NCI-H345 (cell line): ENCODE results near the gene MYRIP.
"Not testable (repeated sequence)": the region's sequence is repeated elsewhere in the genome, so short reads cannot be mapped to it uniquely, and the experiment has no call there.

Source experiments
- DNase-seq: peaks from one replicate; lab custom pipeline; 2025; lab: John Stamatoyannopoulos, UW

Gene MYRIP

DNA sequence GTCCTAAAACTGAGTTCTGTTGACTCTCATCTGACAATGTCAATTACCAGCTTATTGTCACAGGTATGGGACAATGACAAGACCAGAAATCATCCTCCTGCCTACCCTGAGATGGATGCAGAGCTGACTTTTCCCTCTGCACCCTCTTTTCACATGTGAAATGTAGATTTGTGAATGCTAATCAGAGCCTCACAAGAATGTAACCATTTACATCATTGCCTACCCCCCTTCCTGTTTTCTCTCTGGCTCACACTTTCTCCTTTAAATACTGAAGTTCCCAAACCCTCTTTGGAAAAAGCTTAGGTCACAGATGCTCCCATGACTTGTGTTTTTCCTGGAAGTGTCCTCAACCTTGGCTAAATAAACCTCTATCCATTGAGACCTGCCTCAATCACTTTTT lies 228.2 kb downstream of the MYRIP start:
- no peak for DNase-seq

DNA sequence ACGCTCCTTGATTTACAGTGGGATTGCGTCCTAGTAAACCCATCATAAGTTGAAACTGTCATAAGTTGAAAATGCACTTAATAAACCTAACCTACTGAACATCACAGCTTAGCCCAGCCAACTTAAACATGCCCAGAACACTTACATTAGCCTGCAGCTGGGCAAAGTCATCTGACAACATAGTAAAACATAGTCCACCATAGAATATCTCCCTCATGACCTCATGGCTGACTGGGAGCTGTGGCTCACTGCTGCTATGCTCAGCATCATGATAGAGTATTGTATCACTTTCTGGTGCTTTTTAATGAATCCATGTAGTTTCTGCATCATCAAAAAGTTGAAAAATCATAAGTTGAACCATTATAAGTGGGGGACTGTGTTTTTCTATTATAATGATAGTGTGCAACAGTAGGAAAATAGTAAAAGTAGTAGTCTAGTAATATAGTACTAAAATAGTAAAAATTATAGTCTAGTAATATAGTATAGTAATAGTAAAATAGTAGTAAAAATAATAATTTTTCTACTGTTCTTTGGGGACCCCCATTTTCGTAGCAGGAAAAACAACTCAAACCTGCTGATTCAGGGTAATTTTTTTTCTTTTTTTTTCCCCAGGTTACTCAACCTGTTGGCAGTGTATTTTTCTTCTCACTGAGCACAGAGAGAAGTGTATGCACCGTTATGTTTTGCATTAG lies 233.5 kb downstream of the MYRIP start:
- DNase-seq = no peak

DNA sequence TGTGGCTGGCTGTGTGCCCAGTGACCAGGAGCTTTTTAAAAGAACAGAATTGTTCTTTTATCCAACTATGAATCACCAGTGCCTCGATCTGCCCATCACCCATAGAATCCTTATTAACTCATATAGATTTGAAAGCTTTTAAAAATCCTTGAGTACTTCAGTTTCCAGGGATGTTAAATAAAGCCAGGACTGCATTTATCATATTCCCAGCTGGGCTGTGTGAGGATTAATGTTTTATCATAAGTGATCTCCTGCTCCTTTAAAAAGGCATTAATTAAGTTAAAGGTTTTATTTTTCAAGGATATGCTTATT lies 234.0 kb downstream of the MYRIP start:
- DNase-seq = peak; percentile 29

- no peak for DNase-seq
Measured at GRCh38 chr3:40044487-40044886, 235.1 kb downstream of the MYRIP start.

DNA sequence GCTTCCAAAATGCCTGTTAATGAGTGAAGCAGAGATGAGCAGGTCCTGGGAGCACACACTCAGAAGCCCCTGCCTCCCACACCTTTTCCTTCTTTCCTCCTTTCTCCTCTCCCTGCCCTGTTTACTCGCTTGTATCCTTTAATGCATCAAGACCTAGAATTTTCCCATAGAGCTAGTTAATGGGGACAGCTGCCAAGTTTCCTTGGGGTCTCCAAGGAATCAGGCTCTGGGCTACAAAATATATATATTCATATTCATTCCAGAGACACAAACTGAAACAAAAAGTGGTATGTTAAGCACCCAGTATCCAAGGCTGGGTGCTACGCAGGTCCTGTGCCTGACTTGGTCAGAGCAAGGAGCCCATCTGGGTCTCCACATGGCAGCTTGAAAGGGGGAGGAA lies 235.6 kb downstream of the MYRIP start:
- DNase-seq = no peak

DNA sequence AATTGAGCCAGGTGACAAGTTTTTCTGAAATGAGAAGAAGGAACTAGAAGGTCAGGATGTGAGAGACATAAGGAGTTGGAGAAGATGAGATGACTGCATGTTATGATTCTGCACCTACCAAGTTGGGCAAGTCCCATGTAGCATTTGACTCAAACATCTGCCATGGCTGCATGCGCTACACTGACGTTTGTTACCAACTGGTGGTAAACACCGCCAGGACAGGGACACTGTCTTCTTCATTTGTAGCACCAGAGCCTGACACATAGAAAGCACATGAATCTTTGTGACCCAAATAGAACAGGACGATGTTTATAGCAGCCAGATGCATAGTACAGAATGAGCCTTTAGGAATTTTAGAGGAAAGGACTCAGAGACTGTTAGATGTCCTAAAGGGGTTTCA lies 236.7 kb downstream of the MYRIP start:
- DNase-seq = no peak

DNA sequence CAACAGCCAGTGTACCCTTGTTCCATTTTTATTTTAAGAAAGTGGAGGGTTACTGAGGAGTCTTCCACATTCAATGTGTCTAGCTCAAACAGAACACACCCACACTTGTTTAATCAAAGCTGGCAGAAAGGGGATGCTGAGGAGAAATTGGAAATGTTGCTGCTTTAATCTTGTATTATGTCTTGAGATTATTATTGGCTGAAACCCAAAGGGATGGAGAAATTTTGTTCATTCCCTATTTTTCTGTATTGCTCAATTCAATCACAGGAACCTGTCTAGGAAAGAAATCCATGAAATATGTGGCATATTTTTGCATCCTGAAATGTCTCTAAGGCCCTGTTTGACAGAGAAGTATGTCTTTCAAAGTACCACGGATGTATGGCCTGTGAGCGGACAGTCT lies 238.0 kb downstream of the MYRIP start:
- no peak for DNase-seq

DNA sequence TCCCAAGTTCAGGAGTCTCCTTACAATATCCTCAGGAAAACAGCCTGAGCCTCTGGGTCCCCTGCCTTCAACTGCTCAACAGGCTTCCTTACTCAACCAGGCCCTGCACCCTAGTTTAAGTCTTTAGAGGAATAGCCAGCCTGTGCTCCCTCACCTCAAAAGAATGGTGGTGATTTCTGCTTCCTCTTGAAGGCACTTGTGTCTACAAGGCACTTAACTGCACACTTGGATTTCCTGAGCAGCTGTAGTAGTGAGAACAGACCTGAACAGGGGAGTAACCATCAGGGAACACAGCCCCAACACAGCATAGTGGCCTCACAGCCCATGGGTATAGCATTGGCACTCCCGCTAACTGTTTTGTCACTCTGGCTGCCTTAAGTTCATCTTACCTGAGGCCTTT lies 244.3 kb downstream of the MYRIP start:
- DNase-seq = no peak

DNA sequence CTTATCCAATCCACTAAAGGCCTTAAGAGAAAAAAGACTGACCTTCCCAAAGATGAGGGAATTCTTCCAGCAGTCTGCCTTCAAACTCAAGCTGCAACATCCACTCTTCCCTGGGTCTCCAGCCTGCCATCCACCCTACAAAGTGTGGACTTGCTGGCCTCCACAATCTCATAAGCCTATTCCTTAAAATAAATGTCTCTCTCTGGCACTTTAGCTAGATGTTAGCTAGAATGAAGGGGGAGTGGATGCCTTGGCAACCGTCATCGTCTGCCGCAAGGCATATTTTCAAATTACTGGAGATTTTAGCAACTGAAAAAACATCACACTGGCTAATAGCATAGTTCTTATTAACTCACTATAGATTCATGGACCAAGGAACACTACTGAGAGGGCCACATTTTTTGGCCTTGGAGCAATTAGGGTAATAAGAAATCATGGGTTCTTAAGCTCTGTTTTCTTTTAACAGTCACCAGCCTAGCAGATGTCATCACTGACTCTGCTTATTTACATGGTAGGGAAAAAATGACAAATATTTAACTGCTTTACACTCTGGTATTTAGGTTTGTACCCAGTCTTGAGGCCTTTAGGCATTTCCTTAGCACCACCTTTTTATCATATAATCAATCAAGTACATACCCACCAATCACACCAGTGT lies 245.3 kb downstream of the MYRIP start:
- no peak for DNase-seq

GRCh38 chr3:40055361-40055760 lies 246.0 kb downstream of the MYRIP start:
- DNase-seq = no peak

GRCh38 chr3:40055956-40056355 lies 246.5 kb downstream of the MYRIP start:
- DNase-seq = no peak

GRCh38 chr3:40057077-40057476 lies 247.7 kb downstream of the MYRIP start:
- DNase-seq = no peak

GRCh38 chr3:40057786-40058185 lies 248.4 kb downstream of the MYRIP start:
- DNase-seq = no peak

- DNase-seq = peak; percentile 74
Measured at GRCh38 chr3:40068636-40069035, 259.2 kb downstream of the MYRIP start.

DNA sequence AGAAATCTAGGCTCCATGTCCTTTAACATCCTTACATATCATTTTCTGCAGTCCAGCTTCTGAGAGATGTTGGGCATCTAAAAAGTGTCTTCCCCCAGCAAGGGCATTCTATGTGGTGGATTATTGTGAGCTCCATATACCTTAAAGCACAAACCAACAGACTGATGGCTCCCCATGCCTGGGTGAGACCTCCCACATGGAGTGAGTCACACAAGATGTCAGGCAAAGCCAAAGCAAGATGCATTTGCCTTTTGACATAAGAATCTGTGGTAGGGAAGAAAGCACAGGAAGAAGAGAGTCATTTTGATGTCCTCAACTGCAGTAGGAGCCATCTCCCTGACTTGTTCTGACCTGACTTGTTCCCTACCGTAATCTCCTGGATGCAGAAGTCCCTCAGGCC lies 261.4 kb downstream of the MYRIP start:
- no peak for DNase-seq

DNA sequence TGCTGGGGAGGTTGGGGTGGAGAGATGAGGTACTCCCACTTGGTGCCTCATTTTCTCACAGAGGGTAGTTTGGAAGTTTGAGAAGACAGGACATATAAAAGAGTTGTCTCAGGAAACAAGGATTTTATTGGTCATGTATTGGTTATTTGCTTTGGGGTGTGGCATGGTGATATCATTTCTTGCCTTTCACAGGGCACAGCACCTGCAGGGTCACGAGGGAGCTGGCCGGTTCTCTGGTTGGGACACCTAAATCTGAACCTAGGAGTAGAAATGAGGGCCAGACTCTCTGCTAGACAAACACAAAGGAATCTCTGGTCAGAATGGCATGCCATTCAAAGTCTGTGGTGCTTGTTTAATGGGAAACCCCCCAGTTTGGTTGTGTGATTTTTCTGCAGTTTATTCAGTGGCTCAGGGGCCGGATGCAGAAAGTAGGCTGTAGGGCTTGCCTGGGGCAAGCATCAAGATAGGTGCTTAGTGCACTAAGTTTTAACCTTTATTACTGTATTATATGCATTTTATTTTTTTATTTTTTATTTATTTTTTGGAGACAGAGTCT lies 262.4 kb downstream of the MYRIP start:
- DNase-seq = no peak

GRCh38 chr3:40073310-40074007 lies 264.1 kb downstream of the MYRIP start:
- DNase-seq = no peak

DNA sequence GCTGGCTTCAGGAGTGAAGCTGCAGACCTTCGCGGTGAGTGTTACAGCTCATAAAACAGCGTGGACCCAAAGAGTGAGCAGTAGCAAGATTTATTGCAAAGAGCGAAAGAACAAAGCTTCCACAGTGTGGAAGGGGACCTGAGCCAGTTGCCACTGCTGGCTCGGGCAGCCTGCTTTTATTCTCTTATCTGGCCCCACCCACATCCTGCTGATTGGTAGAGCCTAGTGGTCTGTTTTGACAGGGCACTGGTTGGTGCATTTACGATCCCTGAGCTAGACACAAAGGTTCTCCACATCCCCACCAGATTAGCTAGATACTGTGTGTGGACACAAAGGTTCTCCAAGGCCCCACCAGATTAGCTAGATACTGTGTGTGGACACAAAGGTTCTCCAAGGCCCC lies 267.7 kb downstream of the MYRIP start:
- DNase-seq = not testable (repeated sequence)

- DNase-seq = not testable (repeated sequence)
Measured at GRCh38 chr3:40077828-40078492, 268.6 kb downstream of the MYRIP start.

DNA sequence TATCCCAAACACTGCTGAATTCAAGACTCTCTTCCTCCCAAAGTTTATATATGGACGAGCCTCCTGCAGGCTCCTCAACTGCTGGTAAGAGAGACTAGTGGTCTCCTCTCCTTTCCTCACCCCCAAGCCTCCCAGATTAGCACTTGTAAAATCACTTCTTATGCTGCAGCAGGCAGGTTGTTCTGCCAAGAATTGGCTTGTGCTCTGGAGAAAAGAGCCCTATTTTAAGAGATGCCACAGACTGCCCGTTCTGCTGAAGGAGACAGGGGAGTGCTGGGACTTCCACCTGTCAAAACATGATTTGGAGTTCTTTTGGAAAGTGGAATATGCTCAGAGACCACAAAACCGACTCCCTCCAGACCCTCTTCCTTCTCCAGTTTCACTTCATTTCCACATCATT lies 269.2 kb downstream of the MYRIP start:
- DNase-seq = no peak

- DNase-seq = no peak
Measured at GRCh38 chr3:40079203-40079846, 269.9 kb downstream of the MYRIP start.

GRCh38 chr3:40079847-40080240 lies 270.4 kb downstream of the MYRIP start:
- DNase-seq = no peak
